IPS-15b (cell line): ENCODE results near the gene TNPO3.
A peak's percentile ranks its signal among the peaks of the same experiment; 100 is the strongest.
"Not testable (repeated sequence)": the region's sequence is repeated elsewhere in the genome, so short reads cannot be mapped to it uniquely, and the experiment has no call there.

Experiments
- H3K27me3 ChIP-seq: one replicate; pipeline ENCODE4 v1.6.1; 2013; ENCODE audit warnings: low read length; ENCODE audit not compliant: control insufficient read depth, insufficient read depth
- H3K36me3 ChIP-seq: one replicate; pipeline ENCODE4 v1.6.1; 2013; ENCODE audit warnings: low read length; ENCODE audit not compliant: control insufficient read depth, insufficient read depth
- H3K4me1 ChIP-seq: one replicate; pipeline ENCODE4 v1.6.1; 2013; ENCODE audit warnings: mild to moderate bottlenecking, low read length; ENCODE audit not compliant: control insufficient read depth, insufficient read depth
- H3K4me3 ChIP-seq: one replicate; pipeline ENCODE4 v1.5.1; 2013; ENCODE audit warnings: low read depth, low read length
- H3K9ac ChIP-seq: one replicate; pipeline ENCODE4 v1.6.1; 2013; ENCODE audit warnings: low read depth, mild to moderate bottlenecking, low read length
- H3K9me3 ChIP-seq: one replicate; pipeline ENCODE4 v1.6.1; 2013; ENCODE audit warnings: mild to moderate bottlenecking, low read length; ENCODE audit not compliant: control insufficient read depth, insufficient read depth

TNPO3 gene

GRCh38 chr7:129067943-129068548 is 13.1 kb upstream of the TNPO3 start:
- Histone ChIP-seq H3K4me1 (peaks cover 4% of the 10 kb centered on the region), H3K9ac (no peak overlapping the region), H3K4me3 (no peak overlapping the region), H3K36me3 (no peaks in the 10 kb centered on the region), H3K27me3 (no peaks in the 10 kb centered on the region), H3K9me3 (no peaks in the 10 kb centered on the region)

GRCh38 chr7:129067132-129067561 is 12.2 kb upstream of the TNPO3 start:
- H3K27me3 ChIP-seq, H3K36me3 ChIP-seq, H3K9ac ChIP-seq, H3K4me3 ChIP-seq, H3K4me1 ChIP-seq, H3K9me3 ChIP-seq: not testable (repeated sequence)

- no peak overlapping the region for H3K9ac ChIP-seq
Measured at GRCh38 chr7:129066290-129067131, 11.6 kb upstream of the TNPO3 start.

GRCh38 chr7:129055861-129056464 is 1.1 kb upstream of the TNPO3 start:
- H3K36me3 ChIP-seq = no peaks in the 10 kb centered on the region
- peak overlapping the region; percentile 97 for H3K4me3 ChIP-seq
- no peaks in the 10 kb centered on the region for H3K9me3 ChIP-seq
- H3K9ac ChIP-seq = no peak overlapping the region
- no peaks in the 10 kb centered on the region for H3K27me3 ChIP-seq
- H3K4me1 ChIP-seq = no peaks in the 10 kb centered on the region

More at GRCh38 chr7:129066290-129067131, 11.6 kb upstream of the TNPO3 start:
- H3K27me3 ChIP-seq = no peaks in the 10 kb centered on the region
- no peaks in the 10 kb centered on the region for H3K9me3 ChIP-seq
- H3K4me1 ChIP-seq = peaks cover 4% of the 10 kb centered on the region
- no peak overlapping the region for H3K4me3 ChIP-seq
- no peaks in the 10 kb centered on the region for H3K36me3 ChIP-seq

- H3K4me1 ChIP-seq = peaks cover 4% of the 10 kb centered on the region
- no peaks in the 10 kb centered on the region for H3K36me3 ChIP-seq
- H3K4me3 ChIP-seq = peak overlapping the region; percentile 97
- peak overlapping the region; percentile 98 for H3K9ac ChIP-seq
- H3K27me3 ChIP-seq = no peaks in the 10 kb centered on the region
- H3K9me3 ChIP-seq = no peaks in the 10 kb centered on the region
Measured at GRCh38 chr7:129055294-129055816, 444 bp upstream of the TNPO3 start.

- no peaks in the 10 kb centered on the region for H3K36me3 ChIP-seq
- no peaks in the 10 kb centered on the region for H3K9me3 ChIP-seq
- H3K27me3 ChIP-seq = no peaks in the 10 kb centered on the region
- peak overlapping the region; percentile 97 for H3K4me3 ChIP-seq
- peaks cover 4% of the 10 kb centered on the region for H3K4me1 ChIP-seq
- H3K9ac ChIP-seq = peak overlapping the region; percentile 98
Measured at GRCh38 chr7:129053938-129054437, 923 bp downstream of the TNPO3 start.

GRCh38 chr7:129052441-129052840 is 2.5 kb downstream of the TNPO3 start:
- H3K9ac ChIP-seq = no peak overlapping the region
- H3K9me3 ChIP-seq = no peaks in the 10 kb centered on the region
- no peaks in the 10 kb centered on the region for H3K27me3 ChIP-seq
- no peaks in the 10 kb centered on the region for H3K36me3 ChIP-seq
- no peak overlapping the region for H3K4me3 ChIP-seq
- H3K4me1 ChIP-seq = peaks cover 4% of the 10 kb centered on the region

- not testable (repeated sequence) for H3K4me3 ChIP-seq, H3K4me1 ChIP-seq, H3K36me3 ChIP-seq
Measured at GRCh38 chr7:129051459-129051858, 3.5 kb downstream of the TNPO3 start.

GRCh38 chr7:129047761-129048160 is 7.2 kb downstream of the TNPO3 start:
- Histone ChIP-seq H3K36me3 (no peaks in the 10 kb centered on the region), H3K4me1 (peaks cover 6% of the 10 kb centered on the region), H3K9me3 (no peaks in the 10 kb centered on the region), H3K9ac (no peak overlapping the region), H3K4me3 (no peak overlapping the region), H3K27me3 (no peaks in the 10 kb centered on the region)

More at GRCh38 chr7:129051459-129051858, 3.5 kb downstream of the TNPO3 start:
- not testable (repeated sequence) for H3K27me3 ChIP-seq, H3K9me3 ChIP-seq, H3K9ac ChIP-seq

GRCh38 chr7:129045682-129046081 is 9.2 kb downstream of the TNPO3 start:
- H3K36me3 ChIP-seq = no peaks in the 10 kb centered on the region
- peaks cover 14% of the 10 kb centered on the region for H3K4me1 ChIP-seq
- H3K9ac ChIP-seq = no peak overlapping the region
- H3K4me3 ChIP-seq = no peak overlapping the region
- H3K27me3 ChIP-seq = no peaks in the 10 kb centered on the region
- no peaks in the 10 kb centered on the region for H3K9me3 ChIP-seq

- H3K9ac ChIP-seq = no peak overlapping the region
- H3K36me3 ChIP-seq = no peaks in the 10 kb centered on the region
- H3K4me1 ChIP-seq = peaks cover 13% of the 10 kb centered on the region
Measured at GRCh38 chr7:129043012-129043411, 11.9 kb downstream of the TNPO3 start.

More at GRCh38 chr7:129043012-129043411, 11.9 kb downstream of the TNPO3 start:
- H3K9me3 ChIP-seq = no peaks in the 10 kb centered on the region
- H3K27me3 ChIP-seq = no peaks in the 10 kb centered on the region
- no peak overlapping the region for H3K4me3 ChIP-seq
